GM15510 (cell line): ENCODE results near the gene DVL1.

Experiments
- POLR2A ChIP-seq: IDR thresholded peaks from 3 replicates; pipeline ENCODE4 v1.6.1; 2011; ENCODE audit warnings: borderline replicate concordance; ENCODE audit not compliant: insufficient read length; ENCODE audit errors: extremely low read depth

The DVL1 gene

GRCh38 chr1:1374929-1375662 lies 25.9 kb upstream of the DVL1 start, which contains the start of gene AURKAIP1:
Gene AURKAIP1, minus strand, starts transcription at chr1:1375207. Its CDS starts 451 bp downstream, at chr1:1374756.
- TF ChIP-seq POLR2A: peak; percentile 81

GRCh38 chr1:1374589-1374928 lies 25.3 kb upstream of the DVL1 start:
- no peak for TF ChIP-seq POLR2A

- no peak for TF ChIP-seq POLR2A
These were observed 24.8 kb upstream of the DVL1 start for GRCh38 chr1:1373815-1374588.

- TF ChIP-seq POLR2A: no peak
These were observed 24.0 kb upstream of the DVL1 start for GRCh38 chr1:1373051-1373814.

- no peak for TF ChIP-seq POLR2A
These were observed 22.8 kb upstream of the DVL1 start for GRCh38 chr1:1371746-1372711.

- no peak for TF ChIP-seq POLR2A
These were observed 22.1 kb upstream of the DVL1 start for GRCh38 chr1:1371364-1371745.

GRCh38 chr1:1370771-1371300 lies 21.6 kb upstream of the DVL1 start:
- TF ChIP-seq POLR2A: no peak

GRCh38 chr1:1367315-1367714 lies 18.1 kb upstream of the DVL1 start:
- no peak for TF ChIP-seq POLR2A

GRCh38 chr1:1366699-1367066 lies 17.5 kb upstream of the DVL1 start:
- TF ChIP-seq POLR2A: no peak

- no peak for TF ChIP-seq POLR2A
These were observed 16.9 kb upstream of the DVL1 start for GRCh38 chr1:1365875-1366698.

- TF ChIP-seq POLR2A: no peak
These were observed 15.0 kb upstream of the DVL1 start for GRCh38 chr1:1364266-1364665.

- no peak for TF ChIP-seq POLR2A
These were observed 12.8 kb upstream of the DVL1 start for GRCh38 chr1:1361982-1362423.
